Heart left ventricle (tissue), 13 donors: Measurements from ENCODE around the gene GUCY2D.

Experiments used
- CTCF ChIP-seq, 12 donors: fragments of 200-600 bp; sonication (generic) in 4 of 12; IDR thresholded peaks; one replicate each; pipeline versions ENCODE4 v1.5.0 to v1.8.0; 2018 to 2022; ENCODE audit warnings: antibody characterized with exemption in 12 of 12, mild to moderate bottlenecking in 5 of 12
- POLR2A ChIP-seq, 2 donors: fragments of 450-650 bp; IDR thresholded peaks; one replicate each; pipeline ENCODE4 v1.6.1; 2017; ENCODE audit warnings: antibody characterized with exemption in 2 of 2, mild to moderate bottlenecking in 2 of 2, moderate library complexity in 2 of 2
- donor health status: ischemic (EF 13 %, LVEDD 7.1; RV severe dilation, severe dysfunction).
- donor health status: DM: no; HTN: yes; CAD: no.
- donor health status: DM: no; HTN: no; CAD: no.
- donor health status: ischemic (EF 25% LVEDD 6.9; RV normal size, moderate dysfunction).
- donor health status: ischemic (EF 25% LVEDD 5.7; RV mildly dilated, moderate dysfunction).
- donor health status: ischemic (EF 35%, LVEDD 5.7; RV mildly dilated, moderate dysfunction).
- donor health status: nonischemic (EF 11% LVEDD 7.7; RV severe dilation, severe dysfunction).
- donor health status: DM: yes; HTN: yes; CAD: no.
- donor health status: PGD.
- donor health status: ischemic (EF 29% LVEDD 5.4; RV normal size, mild dysfunction).
- donor health status: nonischemic (EF 23%, LVEDD 6.1; RV moderate dilation, normal function).

DNA sequence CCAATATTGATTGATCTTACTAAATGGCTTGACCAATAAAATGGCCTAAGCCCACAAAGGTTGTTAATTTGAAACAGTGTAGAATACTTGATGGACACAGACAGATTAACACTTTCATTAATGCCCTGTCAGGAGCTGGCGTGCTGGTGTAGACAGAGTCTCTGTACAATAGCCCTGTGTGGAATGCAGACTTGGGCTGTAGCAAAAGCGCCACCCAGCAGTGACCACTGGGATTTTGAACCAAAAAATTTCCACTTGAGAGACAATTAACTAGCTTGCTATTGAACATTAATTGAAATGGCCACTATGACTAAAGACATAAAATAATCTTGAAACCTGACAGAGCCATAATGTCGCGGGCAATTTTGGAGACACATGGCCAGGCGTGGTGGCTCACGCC lies 19.7 kb upstream of the GUCY2D start:
- TF ChIP-seq CTCF (IDR thresholded peaks at IDR 0.05) (no peak), POLR2A (IDR thresholded peaks at IDR 0.05) (no peak)
